Transverse colon (tissue), 4 donors: Measurements from ENCODE around the gene RCAN1. TPM values are rescaled to one million over a fixed set of nuclear protein-coding genes. Genes with fewer than 3 reads are reported as not detected.
A peak's percentile ranks its signal among the peaks of the same experiment; 100 is the strongest.

Experiments used
- DNase-seq: peaks from one replicate; pipeline ENCODE4 v3.0.0-alpha.2; 2019
- H3K27ac ChIP-seq, 4 donors: fragments of 200-600 bp; sonication (generic); 2 replicates each; pipeline ENCODE4 v1.5.1; 2016 to 2018; ENCODE audit warnings: inconsistent platforms in 4 of 4
- H3K27me3 ChIP-seq: fragments of 200-600 bp; sonication (generic); 2 replicates; pipeline ENCODE4 v1.5.1; 2017; ENCODE audit warnings: inconsistent platforms
- H3K36me3 ChIP-seq, 4 donors: fragments of 200-600 bp; sonication (generic); 2 replicates each; pipeline ENCODE4 v1.5.1; 2017 to 2019; ENCODE audit warnings: inconsistent platforms in 4 of 4
- H3K4me1 ChIP-seq, 4 donors: fragments of 200-600 bp; sonication (generic); 2 replicates each; pipeline ENCODE4 v1.5.1; 2017 to 2020; ENCODE audit warnings: inconsistent platforms in 4 of 4
- H3K4me3 ChIP-seq, 4 donors: fragments of 200-600 bp; sonication (generic); 1 replicate in 1 of 4; 2 replicates in 3 of 4; pipeline versions ENCODE4 v1.5.1 to v1.6.1; 2017 to 2019; ENCODE audit warnings: inconsistent platforms in 4 of 4
- H3K9me3 ChIP-seq, 2 donors: fragments of 200-600 bp; sonication (generic); 2 replicates each; pipeline ENCODE4 v1.5.1; 2017 to 2019; ENCODE audit warnings: inconsistent platforms in 2 of 2
- CTCF ChIP-seq, 5 experiments: fragments of 200-600 bp in 3 of 5; fragments of 450-650 bp in 2 of 5; sonication (generic) in 3 of 5; IDR thresholded peaks; 1 replicate in 2 of 5; 2 replicates in 3 of 5; pipeline ENCODE4 v1.5.1; 2016 to 2017; ENCODE audit warnings: antibody characterized with exemption in 5 of 5, inconsistent platforms in 3 of 5, mild to moderate bottlenecking in 2 of 5, moderate library complexity in 1 of 5
- EP300 ChIP-seq: sonication (generic); formaldehyde crosslinking; IDR thresholded peaks from one replicate; pipeline ENCODE4 v1.6.1; 2017; ENCODE audit warnings: antibody characterized with exemption, low read depth
- POLR2A ChIP-seq: fragments of 450-650 bp; IDR thresholded peaks from one replicate; pipeline ENCODE4 v1.6.1; 2016; ENCODE audit warnings: antibody characterized with exemption, mild to moderate bottlenecking, moderate library complexity
- POLR2AphosphoS5 ChIP-seq, 3 donors: sonication (generic); formaldehyde crosslinking; IDR thresholded peaks; one replicate each; pipeline ENCODE4 v1.6.1; 2016; ENCODE audit warnings: antibody characterized with exemption in 3 of 3
- WGBS, 2 donors: methylation state at CpG; one replicate each; pipeline ENCODE4 v1.1.5; 2018; ENCODE audit warnings: low coverage in 1 of 2; 5-methylcytosine and 5-hydroxymethylcytosine counted together
- in situ Hi-C, 4 donors: fragments of 200-750 bp; cut with MboI; loops; one replicate each; pipeline versions ENCODE4 v1.15.0 to v1.15.1; 2017; ENCODE audit warnings: low sequenced_read_pairs in 3 of 4, low pct_ligation_motif_present in 1 of 4, low pct_unique_long_range_greater_than_20kb in 1 of 4
- intact Hi-C: fragments of 100-400 bp; cut with DNase I; formaldehyde crosslinking; loops from one replicate; pipeline ENCODE4 v1.15.1; 2023; ENCODE audit warnings: low total_unique reads
- total RNA-seq, 4 donors: library from RNA; depleted of rRNA; stranded (reverse); fragments of >200 nt; gene quantifications; one replicate each; pipeline ENCODE4 v1.1.0, GENCODE V29; 2016

RCAN1 gene
- total RNA-seq, 4 donors from 2014 or later = 39.5 to 68.8 (median 57.8) TPM

GRCh38 chr21:34576041-34576511 is 38.8 kb downstream of the RCAN1 start:
- Histone ChIP-seq H3K4me1 (peaks cover 11 to 31% (median 25%) of the 10 kb centered on the region in 4 donors), H3K27me3 (no peaks in the 10 kb centered on the region), H3K9me3 (no peaks in the 10 kb centered on the region), H3K4me3 (no peak overlapping the region), H3K36me3 (no peaks in the 10 kb centered on the region), H3K27ac (peak overlapping the region in 3 of 4 donors; percentile 67 to 72 (median 71))
- no peak for DNase-seq
- peak in 2 of 3 donors; percentile 36 to 66 for TF ChIP-seq POLR2AphosphoS5 (IDR thresholded peaks at IDR 0.05)
- TF ChIP-seq POLR2A = peak; percentile 25
- no peak for TF ChIP-seq CTCF (IDR thresholded peaks at IDR 0.05)
- TF ChIP-seq EP300 = no peak
- in situ Hi-C loops = no loop called here
- intact Hi-C loops = no loop called here
- 28% methylated on average over 5 of the region's 5 CpGs; no CpG with 5 or more reads in 1 of the 2 donors for WGBS, 2 donors

DNA sequence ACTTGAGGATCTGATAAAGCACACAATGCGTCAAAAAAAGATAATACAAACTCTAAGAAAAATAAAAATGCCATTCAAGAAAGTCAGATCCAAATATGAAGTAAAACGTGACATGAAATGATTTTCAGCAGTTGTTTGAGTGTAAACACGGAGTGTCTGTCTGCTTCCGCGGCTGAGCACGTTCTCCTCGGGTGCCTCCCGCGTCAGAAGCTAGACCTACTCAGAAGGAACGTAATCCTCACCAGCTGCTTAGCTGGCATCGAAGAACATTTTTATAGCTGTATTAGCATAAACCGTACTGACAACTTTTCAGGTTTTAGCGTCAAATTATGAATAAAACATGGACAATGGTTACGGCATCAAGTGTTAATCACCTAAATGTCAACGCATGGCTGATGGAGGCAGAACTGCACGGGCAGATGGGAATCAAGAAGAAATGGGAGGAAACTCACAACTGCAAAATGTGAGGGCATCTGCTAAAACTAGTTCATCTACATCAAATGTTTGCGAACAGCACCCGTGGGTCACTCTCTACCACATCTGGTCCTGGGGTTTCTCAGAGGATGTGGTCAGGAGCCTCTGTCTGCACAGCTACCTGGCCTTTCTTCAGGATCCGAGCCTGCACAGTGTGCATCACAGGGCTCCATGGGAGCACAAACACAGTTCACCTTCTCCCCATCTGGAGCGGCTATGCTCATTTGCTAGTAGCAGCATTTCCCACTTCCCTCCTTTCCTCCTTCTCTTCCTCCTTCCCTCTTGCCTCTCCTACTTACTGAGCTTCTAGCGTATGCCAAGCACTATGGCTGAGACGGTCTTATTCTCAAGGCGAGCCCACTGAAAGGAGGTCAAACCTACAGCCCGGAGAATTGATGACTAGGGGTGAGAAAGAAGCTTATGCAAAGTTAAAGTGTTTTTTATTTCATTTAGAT is 40.0 kb downstream of the RCAN1 start:
- no peaks in the 10 kb centered on the region for H3K27me3 ChIP-seq
- H3K9me3 ChIP-seq = no peaks in the 10 kb centered on the region
- TF ChIP-seq EP300 (no peak), CTCF (IDR thresholded peaks at IDR 0.05) (no peak), POLR2A (no peak), POLR2AphosphoS5 (IDR thresholded peaks at IDR 0.05) (no peak)
- peaks cover 11 to 23% (median 20%) of the 10 kb centered on the region in 4 donors for H3K4me1 ChIP-seq
- 85 to 86% methylated on average over 16 to 24 of the region's 24 CpGs for WGBS, 2 donors
- H3K27ac ChIP-seq = peak overlapping the region in 3 of 4 donors; percentile 67 to 72 (median 71)
- DNase-seq = no peak
- H3K4me3 ChIP-seq = no peak overlapping the region
- H3K36me3 ChIP-seq = no peaks in the 10 kb centered on the region
- in situ Hi-C loops = no loop called here
- intact Hi-C loops = no loop called here

- intact Hi-C loops = no loop called here
- peaks cover 11 to 32% (median 27%) of the 10 kb centered on the region in 4 donors for H3K4me1 ChIP-seq
These were observed 42.9 kb downstream of the RCAN1 start for GRCh38 chr21:34571994-34572393.

More at GRCh38 chr21:34571994-34572393, 42.9 kb downstream of the RCAN1 start:
- no peaks in the 10 kb centered on the region for H3K27me3 ChIP-seq
- no peak for DNase-seq
- no peaks in the 10 kb centered on the region for H3K36me3 ChIP-seq
- no peak overlapping the region for H3K4me3 ChIP-seq
- in situ Hi-C loops = no loop called here
- 86 to 87% methylated on average over 6 to 7 of the region's 7 CpGs for WGBS, 2 donors
- TF ChIP-seq EP300 (no peak), POLR2AphosphoS5 (IDR thresholded peaks at IDR 0.05) (no peak), POLR2A (no peak), CTCF (IDR thresholded peaks at IDR 0.05) (no peak)
- H3K27ac ChIP-seq = no peak overlapping the region
- no peaks in the 10 kb centered on the region for H3K9me3 ChIP-seq
